ENCODE data around the gene SSPN. TPM values are rescaled to one million over a fixed set of nuclear protein-coding genes. Genes with fewer than 3 reads are reported as not detected.

Gene SSPN
- total and polyA plus RNA-seq, 2 experiments from 2014 or later, result 1.1 to 2.3 TPM

- TF ChIP-seq ZNF462 (CRISPR knock-in tag; IDR thresholded peaks at IDR 0.05) (no peak), ZNF114 (CRISPR knock-in tag; IDR thresholded peaks at IDR 0.05) (no peak)
Observed at GRCh38 chr12:26278666-26279065, 83.3 kb downstream of the SSPN start (continued).

- peaks cover 16% of the 10 kb centered on the region for H3K4me1 Mint-ChIP-seq
- no peak overlapping the region for H3K4me2 ChIP-seq
- DNase-seq (ENCODE audit: low spot score), result no peak
- no peaks in the 10 kb centered on the region for H3K36me3 ChIP-seq (ENCODE audit: insufficient read depth)
- no peak overlapping the region for H3K27ac ChIP-seq (ENCODE audit: low read depth)
- H3K9me3 Mint-ChIP-seq, result no peaks in the 10 kb centered on the region
- H4K20me1 ChIP-seq (replicated peaks; ENCODE audit: insufficient read depth), result no peaks in the 10 kb centered on the region
- no peaks in the 10 kb centered on the region for H3K4me1 ChIP-seq (ENCODE audit: insufficient read depth)
- no peak overlapping the region for H3K27ac Mint-ChIP-seq
- no peak overlapping the region for H3K4me3 Mint-ChIP-seq
- H2AFZ ChIP-seq, result 0 out of 2 replicates have a peak overlapping the region, but pooled peaks have one; percentile 7
- 0 out of 2 replicates have a peak, but pooled peaks cover 4% of the 10 kb centered on the region for H3K9me2 ChIP-seq (ENCODE audit: insufficient read depth)
- TF ChIP-seq ZNF462 (CRISPR knock-in tag; IDR thresholded peaks at IDR 0.05) (no peak), ETS1 (IDR thresholded peaks at IDR 0.05) (no peak), ZNF114 (CRISPR knock-in tag; IDR thresholded peaks at IDR 0.05) (no peak), ZNF331 (CRISPR knock-in tag; IDR thresholded peaks at IDR 0.05; ENCODE audit: low read depth) (no peak), CTCF (conservative IDR thresholded peaks at IDR 0.05; ENCODE audit: low read depth in 2 of 2) (no peak), EZH2 (IDR thresholded peaks at IDR 0.05; ENCODE audit: low read depth, unreplicated experiment) (no peak)
- no peak overlapping the region for H3K4me3 ChIP-seq
- no peaks in the 10 kb centered on the region for H3F3A ChIP-seq (replicated peaks; ENCODE audit: low read depth)
- ATAC-seq, result no peak
- no peaks in the 10 kb centered on the region for H3K27me3 ChIP-seq (ENCODE audit: insufficient read depth)
- H3K36me3 Mint-ChIP-seq (ENCODE audit: low read depth), result no peaks in the 10 kb centered on the region
- no peaks in the 10 kb centered on the region for H3K79me2 ChIP-seq (replicated peaks; ENCODE audit: insufficient read depth)
- peaks cover 3% of the 10 kb centered on the region for H3K27me3 Mint-ChIP-seq (ENCODE audit: insufficient read depth, low read depth, poor library complexity)
Observed at GRCh38 chr12:26279091-26279490, 83.7 kb downstream of the SSPN start.
